HG02884 (cell line): ENCODE data around the gene DLG4.

Source experiments
- ATAC-seq: cut with Tn5 transposase; IDR thresholded peaks from one replicate; pipeline ENCODE4 v1.9.1; 2021; ENCODE audit warnings: mild to moderate bottlenecking, moderate library complexity; ENCODE audit not compliant: unreplicated experiment

The DLG4 gene

DNA sequence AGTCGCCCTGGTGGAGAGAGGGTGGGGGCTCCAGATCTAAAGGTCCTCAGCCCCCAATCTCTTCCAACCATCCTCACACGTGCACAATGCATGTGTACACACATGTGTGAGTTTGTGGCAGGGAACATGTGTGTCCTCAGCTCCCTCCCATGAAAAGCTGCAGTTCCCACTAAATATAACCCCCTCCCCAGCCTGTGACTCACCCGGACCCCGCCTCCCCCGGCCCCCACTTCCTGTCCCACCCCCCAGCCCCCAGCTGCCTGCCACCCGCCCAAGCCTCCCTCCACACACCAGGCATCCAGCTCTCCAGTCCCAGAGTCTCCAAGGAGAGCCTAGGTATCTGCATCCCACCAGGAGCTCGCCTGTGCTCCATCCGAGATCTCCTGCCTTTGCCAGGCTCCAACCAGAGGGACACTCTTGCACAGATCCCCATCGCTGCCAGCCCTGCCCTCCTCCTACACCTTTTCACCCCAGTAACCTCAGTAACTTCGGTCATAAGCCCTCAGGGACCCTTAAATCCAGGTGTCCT is 3.9 kb downstream of the DLG4 start:
- no peak for ATAC-seq

- ATAC-seq, result no peak
Measured at GRCh38 chr17:7215136-7215638, 4.4 kb downstream of the DLG4 start.

- peak; percentile 68 for ATAC-seq
Measured at GRCh38 chr17:7214300-7215135, 5.1 kb downstream of the DLG4 start.

DNA sequence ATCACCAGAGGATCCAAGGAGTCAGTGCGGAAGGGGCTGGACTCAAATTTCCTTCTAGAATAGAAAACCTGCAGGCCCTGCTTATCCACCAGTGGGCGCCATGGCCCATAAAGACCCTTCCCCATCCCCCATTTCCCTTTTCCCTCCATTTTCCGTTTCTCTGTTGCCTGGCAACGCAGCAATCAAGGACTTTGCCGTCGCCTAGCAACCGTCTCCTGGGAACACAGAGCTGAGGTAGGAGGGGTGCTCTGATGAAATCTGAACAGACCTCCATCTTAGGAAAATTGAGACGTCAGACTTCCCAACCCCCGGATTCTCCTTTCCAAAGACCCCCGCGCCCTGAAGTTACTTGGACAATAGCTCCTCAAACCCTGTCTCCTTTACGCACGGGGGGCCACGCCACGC is 5.7 kb downstream of the DLG4 start:
- no peak for ATAC-seq

DNA sequence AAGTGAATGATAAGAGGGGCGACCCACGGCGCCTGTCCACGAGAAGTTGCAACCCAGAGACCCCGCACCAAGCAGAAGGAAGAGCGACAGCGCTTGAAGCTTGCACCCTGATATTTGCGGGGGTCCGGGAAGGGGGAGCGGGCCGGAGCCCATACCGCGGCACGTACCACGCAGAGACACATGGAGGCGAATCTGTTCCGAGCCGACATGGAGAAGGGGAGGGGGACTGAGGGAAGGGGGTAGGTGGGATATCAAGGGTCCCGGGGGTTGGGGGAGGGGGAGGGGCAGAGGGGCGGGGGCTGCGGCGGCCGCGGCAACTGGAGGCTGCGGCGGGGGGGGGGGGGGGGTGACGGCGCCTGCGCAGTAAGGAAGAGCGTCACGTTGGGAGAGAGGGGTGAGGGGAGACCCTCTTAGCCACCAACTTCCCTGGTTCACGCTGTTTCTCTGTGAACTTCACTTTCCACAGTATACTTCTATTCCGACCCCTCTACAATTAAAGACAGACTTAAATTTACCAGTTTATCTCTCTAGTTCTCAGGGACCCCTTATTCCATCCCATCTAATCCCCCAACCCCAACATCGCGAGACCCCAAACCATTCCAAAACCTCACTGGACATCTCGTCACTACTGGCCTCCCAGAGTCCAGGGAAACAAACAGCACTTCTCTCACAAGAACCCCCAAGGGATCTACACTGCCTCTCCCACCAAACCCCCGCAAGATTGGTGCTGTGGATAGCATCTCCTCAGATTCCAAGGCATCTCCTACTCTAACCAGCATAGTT is 8.0 kb downstream of the DLG4 start:
- ATAC-seq, result no peak

DNA sequence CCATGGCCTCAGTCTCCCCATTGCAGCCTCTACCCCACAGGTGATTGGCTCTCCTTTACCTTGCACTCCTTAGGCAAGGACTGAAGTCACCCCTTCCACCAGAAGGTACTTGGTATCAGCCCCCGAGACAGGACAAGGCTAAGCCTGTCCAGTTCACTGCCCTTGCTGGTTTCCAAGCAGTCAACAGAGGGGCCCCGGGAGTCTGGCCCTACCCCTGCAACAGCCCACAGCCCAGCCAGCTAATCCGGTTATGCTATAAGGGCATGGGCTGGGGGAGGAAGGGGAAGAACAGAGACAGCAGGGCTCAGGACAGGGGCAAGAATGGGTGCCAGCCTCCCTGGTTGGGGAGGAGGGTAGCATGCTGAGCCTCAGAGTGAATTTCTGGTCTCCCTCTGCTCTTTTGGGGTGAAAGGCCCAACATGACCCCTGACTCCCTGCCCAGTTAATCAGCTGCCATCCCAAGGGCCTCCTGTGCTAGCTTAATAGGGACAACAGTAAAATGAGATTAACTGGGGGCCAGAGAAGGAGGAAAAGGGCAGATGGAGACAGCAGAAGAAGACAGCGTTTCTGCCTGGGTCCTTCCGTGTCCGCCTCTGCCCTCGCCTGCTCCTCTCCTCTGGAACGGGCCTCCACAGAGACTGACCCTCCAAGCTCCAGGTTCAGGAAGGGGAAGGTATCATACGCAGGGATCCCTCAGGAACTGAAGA is 10.7 kb downstream of the DLG4 start:
- no peak for ATAC-seq

- ATAC-seq, result no peak
Measured at GRCh38 chr17:7208027-7208571, 11.5 kb downstream of the DLG4 start.

- no peak for ATAC-seq
Measured at GRCh38 chr17:7207120-7208001, 12.3 kb downstream of the DLG4 start.

GRCh38 chr17:7205561-7205960 is 14.1 kb downstream of the DLG4 start:
- no peak for ATAC-seq

- peak; percentile 93 for ATAC-seq
Measured at GRCh38 chr17:7204828-7205461, 14.7 kb downstream of the DLG4 start.

GRCh38 chr17:7204336-7204735 is 15.3 kb downstream of the DLG4 start:
- no peak for ATAC-seq

DNA sequence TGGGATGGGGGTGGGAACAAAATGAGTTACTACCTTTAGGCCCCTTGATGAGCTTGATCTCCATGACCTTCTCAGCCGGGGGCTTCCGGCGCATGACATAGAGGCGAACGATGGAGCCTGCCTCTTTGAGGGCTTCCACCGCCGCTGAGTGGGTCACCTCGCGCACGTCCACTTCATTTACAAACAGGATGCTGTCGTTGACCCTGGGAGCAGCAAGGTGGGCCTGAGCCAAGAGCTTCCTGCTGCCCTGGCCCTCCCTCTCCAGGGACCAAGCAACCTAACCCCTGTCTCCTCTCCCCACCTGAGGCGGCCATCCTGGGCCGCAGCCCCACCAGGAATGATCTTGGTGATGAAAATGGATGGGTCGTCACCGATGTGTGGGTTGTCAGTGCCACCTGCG is 16.2 kb downstream of the DLG4 start:
- ATAC-seq, result no peak

DNA sequence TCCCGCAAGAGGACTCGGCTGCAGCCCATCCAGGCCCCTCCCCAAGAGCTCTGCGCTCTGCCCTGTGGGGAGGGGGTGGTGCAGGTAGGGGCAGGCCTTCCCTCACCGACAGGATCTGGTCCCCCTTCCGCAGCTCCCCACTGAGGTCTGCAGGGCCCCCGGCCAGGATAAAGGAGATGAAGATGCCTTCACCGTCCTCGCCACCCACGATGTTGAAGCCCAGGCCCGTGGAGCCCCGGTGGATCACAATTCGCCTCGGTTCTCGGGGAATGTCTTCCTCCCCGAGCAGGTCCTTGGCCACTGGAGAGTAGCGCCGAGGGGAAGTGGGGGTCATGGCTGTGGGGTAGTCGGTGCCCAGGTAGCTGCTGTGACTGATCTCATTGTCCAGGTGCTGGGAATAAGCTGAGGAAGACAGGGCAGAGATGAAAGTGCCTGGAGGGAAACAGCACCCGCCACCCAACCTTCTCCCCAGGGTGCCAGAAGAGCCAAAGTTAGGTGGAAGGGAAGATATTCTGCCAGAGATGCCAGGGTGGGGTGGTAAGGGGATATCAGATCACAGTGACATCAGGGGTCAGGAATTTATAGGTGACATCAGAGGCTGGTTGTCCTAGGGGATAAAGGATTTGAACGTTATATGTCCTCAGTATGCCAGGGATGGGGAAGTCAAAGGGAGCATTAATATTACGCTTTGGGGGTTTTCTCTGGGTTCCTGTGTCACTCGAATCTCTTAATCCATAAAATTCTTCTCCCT is 22.8 kb downstream of the DLG4 start:
- no peak for ATAC-seq

- no peak for ATAC-seq
Measured at GRCh38 chr17:7195971-7196370, 23.7 kb downstream of the DLG4 start.

- no peak for ATAC-seq
Measured at GRCh38 chr17:7192271-7192937, 27.2 kb downstream of the DLG4 start.

GRCh38 chr17:7191571-7192270 is 27.9 kb downstream of the DLG4 start:
- ATAC-seq, result no peak

DNA sequence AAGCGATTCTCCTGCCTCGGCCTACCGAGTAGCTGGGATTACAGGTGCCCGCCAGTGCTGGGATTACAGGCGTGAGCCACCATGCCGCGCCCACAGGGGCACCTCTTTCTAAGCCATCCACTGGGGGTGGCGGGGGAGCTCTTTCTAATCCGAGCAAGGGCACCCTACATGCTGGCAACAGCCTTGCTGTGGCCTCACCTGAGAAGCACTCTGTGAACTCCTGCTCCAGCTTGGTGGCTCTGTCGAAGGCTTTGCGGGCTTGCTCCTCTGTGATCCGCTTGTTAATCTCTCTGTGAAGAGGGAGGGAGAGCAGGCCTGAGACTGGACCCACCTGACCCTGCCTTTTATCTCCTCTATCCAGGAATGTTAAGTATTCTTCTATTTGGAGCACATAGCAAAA is 28.6 kb downstream of the DLG4 start:
- ATAC-seq, result no peak
